Breast epithelium (tissue), 4 donors: Measurements from ENCODE around the gene NSD2. TPM values are rescaled to one million over a fixed set of nuclear protein-coding genes. Genes with fewer than 3 reads are reported as not detected.

Experiments used
- DNase-seq, 2 donors: peaks; one replicate each; pipeline ENCODE4 v3.0.0-alpha.2; 2019; ENCODE audit warnings: low spot score in 2 of 2
- H3K27ac ChIP-seq, 2 donors: fragments of 200-600 bp; sonication (generic) in 1 of 2; one replicate each; pipeline ENCODE4 v1.5.1; 2016 to 2019; ENCODE audit warnings: mild to moderate bottlenecking in 1 of 2
- H3K27me3 ChIP-seq, 2 donors: fragments of 200-600 bp; sonication (generic) in 1 of 2; one replicate each; pipeline versions ENCODE4 v1.5.1 to v1.6.0; 2017 to 2019; ENCODE audit warnings: control low read depth in 1 of 2, mild to moderate bottlenecking in 1 of 2
- H3K36me3 ChIP-seq: fragments of 200-600 bp; one replicate; pipeline ENCODE4 v1.5.1; 2019
- H3K4me1 ChIP-seq, 2 donors: fragments of 200-600 bp; sonication (generic); one replicate each; pipeline ENCODE4 v1.5.1; 2016 to 2019; ENCODE audit warnings: control low read depth in 1 of 2
- H3K4me3 ChIP-seq, 3 donors: fragments of 200-600 bp; sonication (generic); 1 replicate in 2 of 3; 2 replicates in 1 of 3; pipeline ENCODE4 v1.5.1; 2016 to 2019; ENCODE audit warnings: mild to moderate bottlenecking in 3 of 3, moderate library complexity in 2 of 3
- H3K9me3 ChIP-seq, 2 donors: fragments of 200-600 bp; sonication (generic) in 1 of 2; one replicate each; pipeline ENCODE4 v1.5.1; 2016 to 2019; ENCODE audit warnings: control low read depth in 1 of 2
- CTCF ChIP-seq, 3 donors: fragments of 450-650 bp; IDR thresholded peaks; one replicate each; pipeline ENCODE4 v1.5.1; 2016 to 2017; ENCODE audit warnings: antibody characterized with exemption in 3 of 3, mild to moderate bottlenecking in 3 of 3, moderate library complexity in 3 of 3
- POLR2A ChIP-seq: fragments of 450-650 bp; IDR thresholded peaks from one replicate; pipeline ENCODE4 v1.6.1; 2016; ENCODE audit warnings: antibody characterized with exemption, mild to moderate bottlenecking, moderate library complexity
- POLR2AphosphoS5 ChIP-seq, 3 donors: sonication (generic); formaldehyde crosslinking; IDR thresholded peaks; one replicate each; pipeline ENCODE4 v1.6.1; 2017; ENCODE audit warnings: antibody characterized with exemption in 3 of 3
- intact Hi-C: fragments of 100-400 bp; cut with DNase I; formaldehyde crosslinking; loops from one replicate; pipeline ENCODE4 v1.15.1; 2023; ENCODE audit warnings: low total_unique reads
- total RNA-seq, 3 donors: library from RNA; depleted of rRNA; stranded (reverse); fragments of >200 nt; gene quantifications; one replicate each; pipeline ENCODE4 v1.1.0, GENCODE V29; 2016

Gene NSD2
- total RNA-seq, 3 donors from 2014 or later, result 24.6 to 36.7 (median 30.8) TPM

DNA sequence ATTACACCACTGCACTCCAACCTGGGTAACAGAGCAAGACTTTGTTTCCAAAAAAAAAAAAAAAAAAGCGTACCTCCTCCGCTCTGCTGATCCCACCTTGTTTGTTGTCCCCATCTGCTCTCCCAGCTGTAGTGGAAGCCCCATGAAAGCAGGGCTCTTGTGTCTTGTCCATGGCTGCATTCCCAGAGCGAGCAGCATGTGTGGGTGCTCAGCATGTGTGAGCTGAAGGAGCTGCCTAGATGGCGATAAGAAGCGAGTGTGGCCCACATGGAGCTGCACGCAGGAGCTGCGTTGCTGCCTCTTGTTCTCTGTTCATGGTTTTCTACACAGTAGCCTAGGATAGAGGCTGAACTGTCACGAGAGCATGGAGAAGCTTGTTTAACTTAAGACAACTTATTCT lies 12.4 kb downstream of the NSD2 start:
- Histone ChIP-seq H3K9me3 (no peaks in the 10 kb centered on the region), H3K4me3 (no peak overlapping the region), H3K36me3 (no peaks in the 10 kb centered on the region), H3K27ac (no peak overlapping the region), H3K4me1 (no peaks in the 10 kb centered on the region), H3K27me3 (no peaks in the 10 kb centered on the region)
- intact Hi-C loops, result no loop called here
- no peak for DNase-seq
- no peak for TF ChIP-seq CTCF (IDR thresholded peaks at IDR 0.05)

GRCh38 chr4:1885414-1885813 lies 14.2 kb downstream of the NSD2 start:
- DNase-seq, result no peak
- Histone ChIP-seq H3K4me3 (no peak overlapping the region), H3K4me1 (no peaks in the 10 kb centered on the region), H3K36me3 (no peaks in the 10 kb centered on the region), H3K27me3 (no peaks in the 10 kb centered on the region), H3K9me3 (no peaks in the 10 kb centered on the region), H3K27ac (no peak overlapping the region)
- intact Hi-C loops, result no loop called here
- TF ChIP-seq CTCF (IDR thresholded peaks at IDR 0.05), result no peak
- no peak for TF ChIP-seq POLR2A
- no peak for TF ChIP-seq POLR2AphosphoS5 (IDR thresholded peaks at IDR 0.05)

GRCh38 chr4:1887052-1887451 lies 15.9 kb downstream of the NSD2 start:
- TF ChIP-seq POLR2A, result no peak
- no peak for TF ChIP-seq POLR2AphosphoS5 (IDR thresholded peaks at IDR 0.05)
- no peak for TF ChIP-seq CTCF (IDR thresholded peaks at IDR 0.05)
- Histone ChIP-seq H3K4me1 (no peaks in the 10 kb centered on the region), H3K4me3 (no peak overlapping the region), H3K27ac (no peak overlapping the region), H3K9me3 (no peaks in the 10 kb centered on the region), H3K27me3 (no peaks in the 10 kb centered on the region), H3K36me3 (no peaks in the 10 kb centered on the region)
- no peak for DNase-seq
- intact Hi-C loops, result no loop called here

DNA sequence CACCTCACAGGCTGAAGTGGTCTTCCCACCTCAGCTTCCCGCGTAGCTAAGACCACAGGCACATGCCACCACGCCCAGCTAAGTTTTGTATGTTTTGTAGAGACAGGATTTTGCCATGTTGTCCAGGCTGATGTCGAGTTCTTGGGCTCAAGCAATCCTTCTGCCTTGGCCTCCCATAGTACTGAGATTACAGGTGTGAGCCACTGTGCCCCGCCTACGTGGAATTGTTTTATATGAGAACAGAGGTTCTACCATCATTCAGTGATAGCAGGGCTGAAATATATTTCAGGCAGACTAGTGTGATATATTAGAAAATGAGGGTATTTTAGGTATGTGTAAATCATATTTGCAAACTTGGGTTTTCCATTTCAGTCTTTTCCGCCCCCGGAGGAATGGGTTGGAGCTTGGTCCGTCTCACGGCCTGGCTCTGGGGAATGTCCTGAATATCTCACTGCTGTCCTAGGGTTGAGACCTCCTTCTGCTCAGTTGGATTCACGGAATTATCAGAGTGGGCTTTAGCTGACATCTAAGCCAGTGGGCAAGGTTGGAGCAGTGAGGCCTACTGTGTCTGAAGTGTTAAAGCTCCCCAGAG lies 19.9 kb downstream of the NSD2 start:
- H3K36me3 ChIP-seq, result no peaks in the 10 kb centered on the region
- H3K9me3 ChIP-seq, result no peaks in the 10 kb centered on the region
- H3K27ac ChIP-seq, result no peak overlapping the region
- no peak for TF ChIP-seq POLR2AphosphoS5 (IDR thresholded peaks at IDR 0.05)
- TF ChIP-seq POLR2A, result no peak
- no peak for TF ChIP-seq CTCF (IDR thresholded peaks at IDR 0.05)
- no peak for DNase-seq
- H3K4me3 ChIP-seq, result no peak overlapping the region
- H3K4me1 ChIP-seq, result no peaks in the 10 kb centered on the region
- no peaks in the 10 kb centered on the region for H3K27me3 ChIP-seq
- intact Hi-C loops, result no loop called here

DNA sequence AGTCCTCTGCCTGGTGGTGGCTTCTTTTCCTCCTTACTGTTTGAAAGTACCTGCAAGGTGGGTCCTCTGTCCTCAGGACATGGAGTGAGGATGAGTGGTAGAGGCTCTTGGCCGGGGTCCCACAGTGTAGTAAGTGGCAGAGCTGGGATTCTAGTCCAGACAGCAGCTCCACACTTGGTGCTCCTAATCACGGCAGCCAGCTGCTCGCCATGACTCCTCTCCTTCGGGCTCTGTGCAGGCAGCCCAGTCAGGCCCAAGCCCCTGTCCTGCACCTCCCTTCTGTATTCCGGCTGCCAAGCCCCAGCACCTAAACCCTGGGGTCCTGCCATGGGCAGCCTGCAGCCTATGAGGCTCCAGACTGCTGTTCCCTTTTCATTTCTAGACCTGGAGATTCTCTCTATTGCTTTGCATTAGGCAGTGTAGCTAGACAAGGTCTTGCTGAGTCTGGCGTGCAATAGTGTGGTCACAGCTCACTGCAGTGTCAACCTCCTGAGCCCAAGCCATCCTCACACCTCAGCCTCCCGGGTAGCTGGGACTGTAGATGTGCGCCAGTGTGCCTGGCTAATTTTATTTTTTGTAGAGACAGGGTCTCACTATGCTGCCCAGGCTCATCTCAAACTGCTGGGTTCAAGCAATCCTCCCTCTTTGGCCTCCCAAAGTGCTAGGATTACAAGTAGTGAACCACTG lies 24.9 kb downstream of the NSD2 start:
- Histone ChIP-seq H3K36me3 (no peaks in the 10 kb centered on the region), H3K4me3 (no peak overlapping the region), H3K9me3 (no peaks in the 10 kb centered on the region), H3K27me3 (no peaks in the 10 kb centered on the region), H3K4me1 (no peaks in the 10 kb centered on the region), H3K27ac (no peak overlapping the region)
- TF ChIP-seq CTCF (IDR thresholded peaks at IDR 0.05) (no peak), POLR2AphosphoS5 (IDR thresholded peaks at IDR 0.05) (no peak), POLR2A (no peak)
- intact Hi-C loops, result no loop called here
- DNase-seq, result no peak
